PC-9 (cell line): ENCODE measurements around the gene MAGEB2. TPM values are rescaled to one million over a fixed set of nuclear protein-coding genes. Genes with fewer than 3 reads are reported as not detected.

Experiments
- BruUV-seq: library from RNA; stranded (reverse); fragments of 400-500 nt; replicated peaks from 2 replicates; lab custom pipeline; 2021; lab: Mats Ljungman, UMichigan
- CTCF ChIA-PET: fragments of 300-600 bp; sonication (Branson Sonifier 250); formaldehyde crosslinking; loops from one replicate; lab custom pipeline; 2022; ENCODE audit warnings: antibody characterized with exemption; lab: Charles Lee
- POLR2A ChIA-PET: fragments of 300-600 bp; sonication (Branson Sonifier 250); formaldehyde crosslinking; loops from one replicate; lab custom pipeline; 2022; ENCODE audit warnings: antibody characterized with exemption; ENCODE audit not compliant: unreplicated experiment; lab: Charles Lee
- DNase-seq, 2 experiments: peaks; one replicate each; pipeline versions ENCODE4 v3.0.0 to v3.0.0-alpha.2; 2015 to 2022; ENCODE audit warnings: mixed read lengths in 1 of 2
- H2AFZ ChIP-seq: fragments of 200-600 bp; sonication (generic); 2 replicates; pipeline ENCODE4 v1.8.1; 2017; ENCODE audit warnings: antibody characterized with exemption
- H3F3A ChIP-seq: fragments of 200-600 bp; sonication (generic); 2 replicates; pipeline ENCODE4 v1.8.1; 2017; ENCODE audit warnings: antibody characterized with exemption, mild to moderate bottlenecking, low read depth; ENCODE audit not compliant: insufficient read depth
- H3K27ac ChIP-seq: fragments of 200-600 bp; sonication (generic); 2 replicates; pipeline ENCODE4 v1.6.1; 2016; ENCODE audit warnings: mixed run types
- H3K27me3 ChIP-seq: fragments of 200-600 bp; sonication (generic); 2 replicates; pipeline ENCODE4 v1.6.1; 2016; ENCODE audit warnings: low read depth, mixed run types; ENCODE audit not compliant: insufficient read depth
- H3K36me3 ChIP-seq: fragments of 200-600 bp; sonication (generic); 2 replicates; pipeline ENCODE4 v1.6.1; 2016; ENCODE audit warnings: low read depth, mixed run types
- H3K4me1 ChIP-seq: fragments of 200-600 bp; sonication (generic); replicated peaks from 2 replicates; pipeline ENCODE4 v1.6.1; 2016; ENCODE audit warnings: mixed run types; ENCODE audit not compliant: insufficient read depth
- H3K4me2 ChIP-seq: fragments of 200-600 bp; sonication (generic); 2 replicates; pipeline ENCODE4 v1.6.1; 2017; ENCODE audit warnings: mixed run types
- H3K4me3 ChIP-seq: fragments of 200-600 bp; sonication (generic); 2 replicates; pipeline ENCODE4 v1.6.1; 2016; ENCODE audit warnings: mixed run types
- H3K79me2 ChIP-seq: fragments of 200-600 bp; sonication (generic); 2 replicates; pipeline ENCODE4 v1.6.1; 2017; ENCODE audit warnings: low read depth, mixed run types
- H3K9me2 ChIP-seq: fragments of 200-600 bp; sonication (generic); 2 replicates; pipeline ENCODE4 v1.8.1; 2017; ENCODE audit warnings: mild to moderate bottlenecking; ENCODE audit not compliant: insufficient read depth
- H3K9me3 ChIP-seq: fragments of 200-600 bp; sonication (generic); 2 replicates; pipeline ENCODE4 v1.8.1; 2016; ENCODE audit warnings: low read depth; ENCODE audit not compliant: insufficient read depth
- H4K20me1 ChIP-seq: fragments of 200-600 bp; sonication (generic); 2 replicates; pipeline ENCODE4 v1.8.1; 2017; ENCODE audit not compliant: insufficient read depth
- EZH2 ChIP-seq: fragments of 200-600 bp; sonication (generic); IDR thresholded peaks from 2 replicates; pipeline ENCODE4 v1.8.0; 2017; ENCODE audit warnings: antibody characterized with exemption, low read depth
- intact Hi-C: fragments of 100-400 bp; cut with micrococcal nuclease; formaldehyde crosslinking; loops from one replicate; pipeline ENCODE4 v1.10.0; 2022; ENCODE audit not compliant: unreplicated experiment
- total RNA-seq: library from RNA; stranded (reverse); gene quantifications from 2 replicates; pipeline ENCODE4 v1.2.3, GENCODE V29; 2021
- TF ChIP-seq, protein P1 (sequence below): fragments of 200-600 bp; sonication (generic); conservative IDR thresholded peaks from 2 replicates; pipeline ENCODE4 v1.6.1; 2017; ENCODE audit warnings: mixed run types, antibody characterized with exemption, mild to moderate bottlenecking, moderate library complexity

Gene MAGEB2
- total RNA-seq, 1 experiment from 2014 or later: not detected

DNA sequence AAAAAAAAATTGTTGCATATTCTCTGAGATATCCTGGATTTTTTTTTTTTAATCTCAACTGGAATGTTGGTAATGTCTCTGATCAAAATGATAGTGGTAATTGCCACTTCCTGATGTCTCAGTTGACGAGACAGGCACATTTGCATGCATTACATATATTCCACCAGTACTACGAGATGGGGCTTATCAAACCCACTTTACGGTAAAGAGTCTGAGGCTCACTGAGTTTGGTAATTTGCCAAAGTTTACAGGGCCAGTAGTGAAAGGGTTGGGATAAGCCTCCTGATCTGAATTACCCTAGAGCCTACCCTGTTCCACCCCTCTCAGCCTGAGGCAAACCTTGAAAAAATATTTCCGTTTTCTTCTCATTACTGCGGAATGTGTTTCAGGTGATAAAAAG, 5.3 kb downstream of the MAGEB2 start:
- H3K79me2 ChIP-seq: no peaks in the 10 kb centered on the region

DNA sequence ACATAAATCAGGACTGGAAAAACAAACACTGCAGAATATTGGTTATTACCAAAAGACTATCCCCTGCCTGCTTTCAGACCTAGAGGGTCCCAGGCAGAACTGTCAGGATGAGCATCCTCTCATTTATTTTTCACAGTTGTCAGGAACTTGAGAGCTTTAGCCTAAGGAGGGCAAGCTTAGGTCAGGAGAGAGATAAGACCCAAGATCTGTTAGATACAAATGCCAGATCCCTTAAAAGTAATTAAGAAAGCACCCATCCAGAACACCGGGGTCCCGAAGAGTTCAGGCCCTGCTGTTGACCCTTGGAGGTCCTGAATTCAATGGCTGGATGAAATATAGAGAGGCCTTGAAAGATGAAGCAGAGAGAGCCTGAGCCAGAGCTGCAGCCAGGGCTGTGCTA, 9.2 kb downstream of the MAGEB2 start:
- no peaks in the 10 kb centered on the region for H3K9me2 ChIP-seq
- no peak overlapping the region for H3K27ac ChIP-seq
- no peaks in the 10 kb centered on the region for H3K36me3 ChIP-seq
- H3K4me1 ChIP-seq: no peaks in the 10 kb centered on the region
- no TSS peak for BruUV-seq
- H2AFZ ChIP-seq: no peak overlapping the region
- no peak overlapping the region for H3K4me3 ChIP-seq
- no peak overlapping the region for H3K4me2 ChIP-seq
- ChIA-PET POLR2A (no interaction called here), CTCF (no interaction called here)
- DNase-seq: no peak
- H4K20me1 ChIP-seq: no peaks in the 10 kb centered on the region
- H3K9me3 ChIP-seq: no peaks in the 10 kb centered on the region
- intact Hi-C loops: no loop called here
- H3K79me2 ChIP-seq: no peaks in the 10 kb centered on the region
- TF ChIP-seq, protein P1, sequence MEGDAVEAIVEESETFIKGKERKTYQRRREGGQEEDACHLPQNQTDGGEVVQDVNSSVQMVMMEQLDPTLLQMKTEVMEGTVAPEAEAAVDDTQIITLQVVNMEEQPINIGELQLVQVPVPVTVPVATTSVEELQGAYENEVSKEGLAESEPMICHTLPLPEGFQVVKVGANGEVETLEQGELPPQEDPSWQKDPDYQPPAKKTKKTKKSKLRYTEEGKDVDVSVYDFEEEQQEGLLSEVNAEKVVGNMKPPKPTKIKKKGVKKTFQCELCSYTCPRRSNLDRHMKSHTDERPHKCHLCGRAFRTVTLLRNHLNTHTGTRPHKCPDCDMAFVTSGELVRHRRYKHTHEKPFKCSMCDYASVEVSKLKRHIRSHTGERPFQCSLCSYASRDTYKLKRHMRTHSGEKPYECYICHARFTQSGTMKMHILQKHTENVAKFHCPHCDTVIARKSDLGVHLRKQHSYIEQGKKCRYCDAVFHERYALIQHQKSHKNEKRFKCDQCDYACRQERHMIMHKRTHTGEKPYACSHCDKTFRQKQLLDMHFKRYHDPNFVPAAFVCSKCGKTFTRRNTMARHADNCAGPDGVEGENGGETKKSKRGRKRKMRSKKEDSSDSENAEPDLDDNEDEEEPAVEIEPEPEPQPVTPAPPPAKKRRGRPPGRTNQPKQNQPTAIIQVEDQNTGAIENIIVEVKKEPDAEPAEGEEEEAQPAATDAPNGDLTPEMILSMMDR: no peak
- TF ChIP-seq EZH2: no peak
- H3F3A ChIP-seq: no peaks in the 10 kb centered on the region
- H3K27me3 ChIP-seq: no peaks in the 10 kb centered on the region

More for the DNA sequence above, 5.3 kb downstream of the MAGEB2 start:
- intact Hi-C loops: no loop called here
- Histone ChIP-seq H4K20me1 (no peaks in the 10 kb centered on the region), H3K4me3 (no peak overlapping the region), H3K9me2 (no peaks in the 10 kb centered on the region), H3K4me2 (no peak overlapping the region), H2AFZ (no peak overlapping the region), H3K27ac (no peak overlapping the region), H3K27me3 (no peaks in the 10 kb centered on the region), H3K4me1 (no peaks in the 10 kb centered on the region), H3K9me3 (no peaks in the 10 kb centered on the region), H3F3A (no peaks in the 10 kb centered on the region), H3K36me3 (no peaks in the 10 kb centered on the region)
- CTCF ChIA-PET: no interaction called here
- TF ChIP-seq, protein P1: no peak
- no peak for TF ChIP-seq EZH2
- POLR2A ChIA-PET: no interaction called here
- DNase-seq: no peak
- BruUV-seq: no TSS peak

DNA sequence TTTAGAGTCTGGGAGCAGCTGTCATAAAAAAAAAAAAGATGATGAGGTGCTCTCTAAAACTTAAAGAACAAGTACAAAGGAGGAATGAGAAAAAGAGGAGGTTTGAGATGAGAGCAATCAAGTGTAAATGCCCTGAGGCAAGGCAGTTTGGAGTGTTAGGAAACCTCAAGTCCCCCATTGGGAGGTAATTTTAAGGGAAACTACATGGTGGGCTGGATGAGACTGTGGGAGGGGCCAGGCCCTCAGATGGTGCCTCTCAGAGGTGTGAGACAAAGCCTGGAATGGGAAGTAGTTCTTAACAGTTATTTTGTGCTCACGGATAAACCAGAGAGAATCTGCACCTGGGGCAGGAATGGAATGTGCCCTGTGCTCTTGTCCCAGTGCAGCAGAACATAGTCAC, 13.2 kb downstream of the MAGEB2 start:
- no peak overlapping the region for H3K27ac ChIP-seq
- H3K79me2 ChIP-seq: no peaks in the 10 kb centered on the region
- no peaks in the 10 kb centered on the region for H3K36me3 ChIP-seq
- TF ChIP-seq EZH2: no peak
- TF ChIP-seq, protein P1: no peak
- ChIA-PET POLR2A (no interaction called here), CTCF (no interaction called here)
- H3K4me3 ChIP-seq: no peak overlapping the region
- H3K9me3 ChIP-seq: no peaks in the 10 kb centered on the region
- H3F3A ChIP-seq: no peaks in the 10 kb centered on the region
- H3K9me2 ChIP-seq: no peaks in the 10 kb centered on the region
- BruUV-seq: no TSS peak
- H3K4me1 ChIP-seq: no peaks in the 10 kb centered on the region
- no peaks in the 10 kb centered on the region for H3K27me3 ChIP-seq
- H2AFZ ChIP-seq: no peak overlapping the region
- DNase-seq: no peak
- H4K20me1 ChIP-seq: no peaks in the 10 kb centered on the region
- no peak overlapping the region for H3K4me2 ChIP-seq
- intact Hi-C loops: no loop called here
